ENCODE results near the gene RNFT2. TPM values are rescaled to one million over a fixed set of nuclear protein-coding genes. Genes with fewer than 3 reads are reported as not detected.

Gene RNFT2
- polyA plus RNA-seq, 1 donor (not counting 4 experiments of a cell fraction or from before 2014, with no cell fraction given), result 0.96 TPM

- dilution Hi-C loops (cut with MboI; ENCODE audit: extremely low pct_ligation_motif_present, low sequenced_read_pairs), result no loop called here
- H3K4me2 ChIP-seq (ENCODE audit: control insufficient read depth, extremely low read depth, insufficient read depth, low read depth, low read length), result peak overlapping the region; percentile 75
- H3K27me3 ChIP-seq (ENCODE audit: control insufficient read depth, extremely low read depth, insufficient read depth, low read length), result peaks cover 36% of the 10 kb centered on the region
- no peak for FAIRE-seq
- no peaks in the 10 kb centered on the region for H3K79me2 ChIP-seq (ENCODE audit: control insufficient read depth, insufficient read depth, low read length)
- H3K27ac ChIP-seq (ENCODE audit: control insufficient read depth, insufficient read depth, low read length), result no peak overlapping the region
- H3K9ac ChIP-seq (ENCODE audit: control insufficient read depth, extremely low read depth, insufficient read depth, low read length), result no peak overlapping the region
- H3K4me3 ChIP-seq (ENCODE audit: control insufficient read depth in 2 of 3, extremely low read depth in 1 of 3, insufficient read depth in 2 of 3, low read depth in 1 of 3, low read length in 3 of 3), result peak overlapping the region in 2 of 3 experiments; percentile 18 to 27
- no peaks in the 10 kb centered on the region for H3K36me3 ChIP-seq (ENCODE audit: control insufficient read depth in 2 of 2, extremely low read depth in 1 of 2, insufficient read depth in 2 of 2, low read length in 2 of 2)
- DNase-seq (ENCODE audit: low read depth, low spot score), result no peak
- TF ChIP-seq CTCF (optimal IDR thresholded peaks at IDR 0.05 in 1 of 3, IDR thresholded peaks at IDR 0.05 in 1 of 3, conservative IDR thresholded peaks at IDR 0.05 in 1 of 3; ENCODE audit: extremely low read depth in 1 of 3, insufficient read depth in 2 of 3, low read length in 3 of 3), result no peak
- TF ChIP-seq EZH2 (IDR thresholded peaks at IDR 0.05; ENCODE audit: low read length), result peak; percentile 65
- H2AFZ ChIP-seq (ENCODE audit: control insufficient read depth, low read length), result peak overlapping the region; percentile 19
- peaks cover 6% of the 10 kb centered on the region for H3K4me1 ChIP-seq (ENCODE audit: control insufficient read depth, extremely low read depth, insufficient read depth, low read length)
- H4K20me1 ChIP-seq (ENCODE audit: control insufficient read depth, extremely low read depth, insufficient read depth, low read length), result no peaks in the 10 kb centered on the region
- H3K9me1 ChIP-seq (ENCODE audit: control insufficient read depth, extremely low read depth, insufficient read depth, low read length), result no peaks in the 10 kb centered on the region
- no peaks in the 10 kb centered on the region for H3K9me3 ChIP-seq (ENCODE audit: control insufficient read depth, low read depth, low read length)
Measured at GRCh38 chr12:116693286-116694227, 44.6 kb upstream of the RNFT2 start.

- no peaks in the 10 kb centered on the region for H3K9me3 ChIP-seq (ENCODE audit: control insufficient read depth, low read depth, low read length)
- no peak overlapping the region for H3K9ac ChIP-seq (ENCODE audit: control insufficient read depth, extremely low read depth, insufficient read depth, low read length)
- H3K4me2 ChIP-seq (ENCODE audit: control insufficient read depth, extremely low read depth, insufficient read depth, low read depth, low read length), result no peak overlapping the region
- no peaks in the 10 kb centered on the region for H3K79me2 ChIP-seq (ENCODE audit: control insufficient read depth, insufficient read depth, low read length)
- peaks cover 6% of the 10 kb centered on the region for H3K4me1 ChIP-seq (ENCODE audit: control insufficient read depth, extremely low read depth, insufficient read depth, low read length)
- H4K20me1 ChIP-seq (ENCODE audit: control insufficient read depth, extremely low read depth, insufficient read depth, low read length), result no peaks in the 10 kb centered on the region
- DNase-seq (ENCODE audit: low read depth, low spot score) (no peak), FAIRE-seq (no peak)
- H3K4me3 ChIP-seq (ENCODE audit: control insufficient read depth in 2 of 3, extremely low read depth in 1 of 3, insufficient read depth in 2 of 3, low read depth in 1 of 3, low read length in 3 of 3), result no peak overlapping the region
- no peaks in the 10 kb centered on the region for H3K9me1 ChIP-seq (ENCODE audit: control insufficient read depth, extremely low read depth, insufficient read depth, low read length)
- H2AFZ ChIP-seq (ENCODE audit: control insufficient read depth, low read length), result no peak overlapping the region
- dilution Hi-C loops (cut with MboI; ENCODE audit: extremely low pct_ligation_motif_present, low sequenced_read_pairs), result no loop called here
- TF ChIP-seq CTCF (optimal IDR thresholded peaks at IDR 0.05 in 1 of 3, IDR thresholded peaks at IDR 0.05 in 1 of 3, conservative IDR thresholded peaks at IDR 0.05 in 1 of 3; ENCODE audit: extremely low read depth in 1 of 3, insufficient read depth in 2 of 3, low read length in 3 of 3) (no peak), EZH2 (IDR thresholded peaks at IDR 0.05; ENCODE audit: low read length) (no peak)
- peaks cover 36% of the 10 kb centered on the region for H3K27me3 ChIP-seq (ENCODE audit: control insufficient read depth, extremely low read depth, insufficient read depth, low read length)
- no peaks in the 10 kb centered on the region for H3K36me3 ChIP-seq (ENCODE audit: control insufficient read depth in 2 of 2, extremely low read depth in 1 of 2, insufficient read depth in 2 of 2, low read length in 2 of 2)
- H3K27ac ChIP-seq (ENCODE audit: control insufficient read depth, insufficient read depth, low read length), result no peak overlapping the region
Measured at GRCh38 chr12:116694653-116695463, 43.3 kb upstream of the RNFT2 start.

Measured in keratinocyte (primary cell).